ENCODE results near the gene RECQL5. TPM values are rescaled to one million over a fixed set of nuclear protein-coding genes. Genes with fewer than 3 reads are reported as not detected.

Gene RECQL5
- total RNA-seq, 1 donor from 2014 or later = 22.7 TPM

- Histone ChIP-seq H3K9me3 (ENCODE audit: low read depth) (no peaks in the 10 kb centered on the region), H3K4me1 (no peaks in the 10 kb centered on the region), H3K27ac (no peak overlapping the region), H3K79me2 (ENCODE audit: low read depth) (no peaks in the 10 kb centered on the region), H4K20me1 (ENCODE audit: low read depth) (peaks cover 9% of the 10 kb centered on the region), H3K4me2 (no peak overlapping the region), H3K36me3 (no peaks in the 10 kb centered on the region), H3F3A (ENCODE audit: low read depth) (no peaks in the 10 kb centered on the region), H3K9ac (peak overlapping the region; percentile 52), H2AFZ (replicated peaks) (no peak overlapping the region), H3K27me3 (no peaks in the 10 kb centered on the region), H3K4me3 (no peak overlapping the region)
- H3K27me3 Mint-ChIP-seq (ENCODE audit: insufficient read depth, low read depth) = no peaks in the 10 kb centered on the region
- DNase-seq (ENCODE audit: low spot score) = no peak
- no peaks in the 10 kb centered on the region for H3K4me1 Mint-ChIP-seq
- H3K27ac Mint-ChIP-seq = no peak overlapping the region
- H3K9me3 Mint-ChIP-seq = no peaks in the 10 kb centered on the region
- H3K36me3 Mint-ChIP-seq = no peaks in the 10 kb centered on the region
- TF ChIP-seq EZH2phosphoT487 (IDR thresholded peaks at IDR 0.05) (no peak), CTCF (IDR thresholded peaks at IDR 0.05) (no peak), EZH2 (IDR thresholded peaks at IDR 0.05) (no peak)
- no peak overlapping the region for H3K4me3 Mint-ChIP-seq
These were observed 23.9 kb downstream of the RECQL5 start for GRCh38 chr17:75642784-75643642.

- Histone ChIP-seq H4K20me1 (ENCODE audit: low read depth) (peaks cover 13% of the 10 kb centered on the region), H3K4me3 (no peak overlapping the region), H3F3A (ENCODE audit: low read depth) (no peaks in the 10 kb centered on the region), H3K9ac (no peak overlapping the region), H3K9me3 (ENCODE audit: low read depth) (no peaks in the 10 kb centered on the region), H3K79me2 (ENCODE audit: low read depth) (no peaks in the 10 kb centered on the region), H2AFZ (replicated peaks) (no peak overlapping the region), H3K36me3 (no peaks in the 10 kb centered on the region), H3K27me3 (no peaks in the 10 kb centered on the region), H3K4me1 (no peaks in the 10 kb centered on the region), H3K4me2 (no peak overlapping the region), H3K27ac (no peak overlapping the region)
- Mint-ChIP-seq H3K4me3 (no peak overlapping the region), H3K4me1 (no peaks in the 10 kb centered on the region), H3K36me3 (no peaks in the 10 kb centered on the region), H3K27ac (no peak overlapping the region), H3K9me3 (no peaks in the 10 kb centered on the region), H3K27me3 (ENCODE audit: insufficient read depth, low read depth) (no peaks in the 10 kb centered on the region)
- TF ChIP-seq EZH2phosphoT487 (IDR thresholded peaks at IDR 0.05) = no peak
- no peak for TF ChIP-seq CTCF (IDR thresholded peaks at IDR 0.05)
- TF ChIP-seq EZH2 (IDR thresholded peaks at IDR 0.05) = no peak
- no peak for DNase-seq (ENCODE audit: low spot score)
These were observed 24.7 kb downstream of the RECQL5 start for GRCh38 chr17:75642182-75642783.

GRCh38 chr17:75641343-75641742, 25.6 kb downstream of the RECQL5 start:
- Histone ChIP-seq H3K4me3 (no peak overlapping the region), H2AFZ (replicated peaks) (no peak overlapping the region), H3K27me3 (no peaks in the 10 kb centered on the region), H3K36me3 (no peaks in the 10 kb centered on the region), H3K27ac (no peak overlapping the region), H3K9ac (no peak overlapping the region), H3K79me2 (ENCODE audit: low read depth) (no peaks in the 10 kb centered on the region), H3K9me3 (ENCODE audit: low read depth) (no peaks in the 10 kb centered on the region), H4K20me1 (ENCODE audit: low read depth) (peaks cover 23% of the 10 kb centered on the region), H3F3A (ENCODE audit: low read depth) (no peaks in the 10 kb centered on the region), H3K4me1 (no peaks in the 10 kb centered on the region), H3K4me2 (no peak overlapping the region)
- Mint-ChIP-seq H3K4me1 (peaks cover 4% of the 10 kb centered on the region), H3K36me3 (no peaks in the 10 kb centered on the region), H3K27ac (no peak overlapping the region), H3K4me3 (no peak overlapping the region), H3K9me3 (no peaks in the 10 kb centered on the region), H3K27me3 (ENCODE audit: insufficient read depth, low read depth) (peaks cover 2% of the 10 kb centered on the region)
- no peak for TF ChIP-seq CTCF (IDR thresholded peaks at IDR 0.05)
- TF ChIP-seq EZH2phosphoT487 (IDR thresholded peaks at IDR 0.05) = no peak
- no peak for TF ChIP-seq EZH2 (IDR thresholded peaks at IDR 0.05)
- no peak for DNase-seq (ENCODE audit: low spot score)

All from neural progenitor cell (in vitro differentiated cells).